Activated CD4-positive, alpha-beta T cell treated with anti-CD3 and anti-CD28 coated beads for 24 hours (primary cell): ENCODE measurements around the gene UBE2D2.

Experiments used
- DNase-seq, 2 donors: peaks; one replicate each; pipeline ENCODE4 v3.0.0-alpha.2; 2020; ENCODE audit warnings: low read depth in 2 of 2

UBE2D2 gene

GRCh38 chr5:139647506-139648204, 86.5 kb downstream of the UBE2D2 start:
- no peak for DNase-seq

DNA sequence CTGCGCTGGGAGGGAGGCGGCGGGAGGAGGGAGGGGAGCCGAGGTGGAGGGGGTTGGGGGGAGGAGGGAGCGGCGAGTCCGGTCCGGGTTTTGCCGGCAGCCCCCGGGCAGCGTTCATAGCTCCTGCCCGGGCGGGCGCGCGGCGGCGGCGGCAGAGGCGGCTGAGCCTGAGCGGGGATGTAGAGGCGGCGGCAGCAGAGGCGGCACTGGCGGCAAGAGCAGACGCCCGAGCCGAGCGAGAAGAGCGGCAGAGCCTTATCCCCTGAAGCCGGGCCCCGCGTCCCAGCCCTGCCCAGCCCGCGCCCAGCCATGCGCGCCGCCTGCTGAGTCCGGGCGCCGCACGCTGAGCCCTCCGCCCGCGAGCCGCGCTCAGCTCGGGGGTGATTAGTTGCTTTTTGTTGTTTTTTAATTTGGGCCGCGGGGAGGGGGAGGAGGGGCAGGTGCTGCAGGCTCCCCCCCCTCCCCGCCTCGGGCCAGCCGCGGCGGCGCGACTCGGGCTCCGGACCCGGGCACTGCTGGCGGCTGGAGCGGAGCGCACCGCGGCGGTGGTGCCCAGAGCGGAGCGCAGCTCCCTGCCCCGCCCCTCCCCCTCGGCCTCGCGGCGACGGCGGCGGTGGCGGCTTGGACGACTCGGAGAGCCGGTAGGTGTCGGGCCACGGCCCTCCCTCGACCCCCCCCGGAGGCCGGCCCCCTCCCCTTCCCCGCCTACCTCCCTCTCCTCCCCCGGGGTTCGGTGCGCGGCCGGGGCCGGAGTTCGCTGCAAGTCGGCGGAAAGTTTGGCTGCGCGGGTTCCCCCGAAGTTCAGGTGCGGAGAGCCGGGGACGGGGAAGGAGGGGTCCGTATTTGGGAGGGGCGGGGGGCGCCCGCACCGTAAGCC, 87.3 kb downstream of the UBE2D2 start, which contains the start of gene CXXC5:
TSS of gene CXXC5 (plus strand) at position 145 of the 877 bp plus-strand sequence. CDS start 32,175 bp downstream, outside the sequence.
- no peak for DNase-seq

- DNase-seq: no peak
Measured at GRCh38 chr5:139649082-139649991, 88.2 kb downstream of the UBE2D2 start.

DNA sequence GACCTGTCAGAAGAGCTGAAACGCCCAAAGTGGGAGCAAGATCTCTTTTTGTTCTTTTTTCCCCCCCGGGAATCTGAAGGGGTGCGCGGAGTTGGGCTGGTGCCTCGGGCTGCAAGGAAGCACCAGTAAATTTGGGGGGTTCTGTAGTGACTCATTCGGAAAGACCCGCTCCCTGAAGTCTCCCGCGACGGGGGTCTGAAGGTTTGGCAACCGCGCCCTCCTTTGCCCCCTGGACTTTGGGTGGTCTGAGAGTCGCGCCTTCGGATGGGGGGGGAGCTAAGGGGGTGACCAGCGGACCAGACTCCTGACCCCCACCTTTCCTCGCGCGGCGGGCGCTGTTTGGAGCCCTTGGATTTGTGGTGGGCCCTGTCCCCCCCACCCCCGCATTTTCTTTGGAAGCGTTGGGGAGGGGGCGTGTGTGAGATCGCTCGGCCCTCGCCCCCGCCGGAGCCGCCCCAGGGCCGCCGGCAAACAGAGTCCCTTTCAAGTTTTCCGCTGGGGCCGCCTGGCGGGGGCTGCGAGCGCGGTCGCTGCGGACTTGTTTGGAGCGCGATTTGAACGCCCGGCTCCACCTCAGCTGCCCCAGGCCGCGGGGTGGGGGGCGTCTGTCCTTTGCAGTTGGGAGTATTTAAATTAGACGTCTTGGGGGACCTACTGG, 89.0 kb downstream of the UBE2D2 start:
- no peak for DNase-seq

DNA sequence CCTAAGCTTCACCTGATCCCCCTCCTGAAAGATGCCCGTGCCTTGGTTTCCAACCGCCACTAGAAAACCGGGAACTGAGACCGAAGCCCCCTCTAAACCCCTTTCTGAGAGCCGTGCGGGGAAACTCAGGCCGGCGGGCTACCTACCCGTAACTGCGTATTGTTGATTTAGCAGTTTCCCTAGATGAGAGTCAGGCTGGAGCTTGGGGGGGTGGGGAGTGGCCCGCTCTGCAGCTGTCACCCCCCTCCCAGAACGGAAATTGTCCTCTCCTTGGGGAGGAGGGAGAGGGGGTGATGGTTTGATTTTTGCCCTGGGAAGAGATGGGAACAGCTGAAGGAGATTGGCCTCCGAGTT, 89.5 kb downstream of the UBE2D2 start:
- no peak for DNase-seq

GRCh38 chr5:139651043-139651834, 90.1 kb downstream of the UBE2D2 start:
- DNase-seq: no peak

- DNase-seq: no peak
Measured at GRCh38 chr5:139651853-139652787, 91.0 kb downstream of the UBE2D2 start.

DNA sequence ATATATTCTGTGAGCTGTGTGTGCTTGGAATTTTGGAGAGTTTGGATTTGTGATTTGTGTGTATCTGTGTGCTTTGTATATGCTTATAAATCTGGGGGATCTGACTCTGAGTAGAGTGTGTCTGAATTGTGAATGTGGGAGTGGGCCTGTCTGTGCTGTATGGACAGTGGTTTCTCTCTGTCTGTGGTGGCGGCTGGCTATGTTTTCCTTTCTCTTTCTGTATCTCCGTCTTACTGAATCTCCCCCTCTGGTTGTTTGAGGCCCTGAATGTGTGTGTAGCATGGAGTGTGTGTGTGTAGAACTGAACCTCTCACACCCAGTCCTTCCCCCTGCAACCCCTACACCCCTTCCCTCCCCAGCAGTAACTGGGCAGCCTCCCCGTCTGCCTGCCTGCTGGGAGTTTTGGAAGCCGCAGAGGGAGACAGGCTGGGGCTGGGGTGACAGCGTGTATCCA, 91.7 kb downstream of the UBE2D2 start:
- no peak for DNase-seq

DNA sequence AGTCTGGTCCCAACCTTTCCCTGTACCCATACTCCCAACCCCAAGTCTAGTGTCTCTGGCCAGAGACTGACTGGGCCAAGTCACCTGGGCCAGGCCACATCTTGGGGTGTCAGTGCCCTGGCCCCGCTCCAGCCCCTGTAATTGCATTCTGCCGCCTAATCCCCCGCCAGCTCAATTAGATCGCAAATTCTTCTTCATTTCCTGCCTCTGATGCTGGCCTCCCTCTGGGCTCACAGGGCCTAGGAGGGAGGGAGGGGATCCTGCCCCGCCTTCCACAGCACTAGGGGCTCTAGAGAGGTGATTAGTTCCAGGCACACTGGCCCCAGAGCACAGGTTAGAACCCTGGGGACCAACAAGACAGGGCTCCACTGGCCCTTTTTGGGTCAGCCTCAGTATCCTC, 92.5 kb downstream of the UBE2D2 start:
- DNase-seq: no peak

DNA sequence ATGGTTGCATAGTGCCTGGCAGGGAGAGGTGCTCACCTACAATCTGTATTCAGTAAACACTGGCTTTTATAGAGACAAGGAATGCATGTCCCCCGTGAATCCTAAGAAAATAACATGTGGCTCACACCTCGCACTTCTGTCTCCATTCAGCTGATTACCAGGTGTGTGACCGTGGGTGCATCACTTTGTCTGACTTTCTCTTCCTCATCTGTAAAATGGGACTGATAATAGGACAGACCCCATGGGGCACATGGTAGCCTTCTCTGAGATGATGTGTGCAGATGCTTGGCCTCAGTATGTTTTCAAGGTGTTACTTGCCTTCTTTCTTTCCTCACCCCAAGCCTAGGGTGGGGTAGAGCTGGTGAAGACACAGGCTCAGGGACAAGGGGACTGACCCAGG, 93.3 kb downstream of the UBE2D2 start:
- no peak for DNase-seq

DNA sequence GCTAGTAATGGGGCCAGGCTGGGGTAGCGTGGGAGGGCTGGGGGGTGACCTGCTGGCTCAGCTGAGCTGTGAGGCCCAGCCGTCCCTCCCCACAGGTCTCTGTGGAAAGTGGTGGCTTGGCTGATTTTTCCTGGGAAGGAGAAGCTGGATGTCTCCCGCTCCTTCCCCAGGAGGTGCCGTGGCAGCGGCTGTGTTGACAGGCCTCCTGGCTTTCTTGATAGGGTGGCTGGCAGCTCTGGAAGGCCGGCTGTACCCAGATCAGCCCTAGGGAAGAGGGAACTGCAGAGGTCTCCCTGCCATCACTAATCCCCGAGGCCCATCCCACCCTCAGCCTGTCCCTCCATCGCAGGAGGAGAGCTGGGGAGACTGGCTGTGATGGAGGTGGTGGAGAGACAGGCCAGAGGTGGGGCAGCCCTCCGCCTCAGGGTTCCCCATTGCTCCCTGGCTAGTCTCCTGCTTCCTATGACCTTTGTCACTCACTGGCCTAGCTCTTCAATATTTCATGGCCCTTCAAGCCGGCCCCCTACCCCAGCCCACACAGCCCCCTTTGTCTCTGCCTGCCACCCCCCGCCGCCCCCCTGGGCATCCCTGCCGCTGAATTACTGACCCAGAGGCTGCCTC, 93.8 kb downstream of the UBE2D2 start:
- DNase-seq: no peak

- DNase-seq: no peak
Measured at GRCh38 chr5:139655727-139656271, 94.7 kb downstream of the UBE2D2 start.

DNA sequence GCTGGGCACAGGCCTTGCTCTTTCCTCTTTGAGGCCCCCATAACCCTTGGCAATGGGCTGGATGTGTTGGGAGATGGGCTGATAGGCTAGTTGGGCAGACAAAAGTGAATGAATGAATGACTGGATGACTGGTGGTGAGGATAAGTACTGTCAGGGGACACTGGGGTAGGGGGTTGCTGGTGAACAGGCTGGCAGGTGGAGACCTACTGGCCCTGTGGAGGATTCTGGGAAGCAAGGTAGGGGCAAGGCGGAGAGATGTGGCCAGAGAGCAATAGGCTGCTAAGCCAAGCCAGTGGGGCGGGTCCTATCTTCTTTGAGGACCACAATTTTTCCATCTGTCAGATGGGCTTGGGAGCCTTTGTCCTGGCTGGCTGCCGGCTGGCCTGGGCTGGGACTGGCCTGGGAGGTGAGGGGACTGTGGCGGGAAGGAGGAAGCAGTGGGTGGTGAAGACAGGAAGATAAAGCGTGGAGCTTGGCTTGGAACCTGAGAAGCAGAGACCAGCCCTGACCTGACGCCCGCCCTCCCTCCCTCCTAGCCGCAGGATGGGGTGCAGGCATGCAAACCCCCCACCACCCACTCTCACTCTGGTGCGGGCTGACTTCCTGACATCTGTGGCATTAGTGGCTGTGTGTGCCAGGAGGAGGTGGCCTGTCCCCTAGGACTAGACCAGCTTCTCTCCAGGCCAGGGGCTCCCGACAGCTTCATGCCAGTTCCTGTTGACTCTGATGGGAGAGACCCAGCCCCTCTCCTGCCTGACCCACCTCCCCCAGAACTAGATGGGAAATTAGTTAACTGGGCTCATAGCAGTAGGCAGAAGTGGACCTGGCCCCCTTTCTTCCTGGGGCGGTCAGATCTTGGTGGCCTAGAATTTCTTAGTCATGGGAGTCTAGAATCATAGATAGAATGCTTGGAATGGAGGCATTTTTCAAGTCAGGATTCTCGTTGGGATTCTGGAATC, 96.5 kb downstream of the UBE2D2 start:
- DNase-seq: no peak

DNA sequence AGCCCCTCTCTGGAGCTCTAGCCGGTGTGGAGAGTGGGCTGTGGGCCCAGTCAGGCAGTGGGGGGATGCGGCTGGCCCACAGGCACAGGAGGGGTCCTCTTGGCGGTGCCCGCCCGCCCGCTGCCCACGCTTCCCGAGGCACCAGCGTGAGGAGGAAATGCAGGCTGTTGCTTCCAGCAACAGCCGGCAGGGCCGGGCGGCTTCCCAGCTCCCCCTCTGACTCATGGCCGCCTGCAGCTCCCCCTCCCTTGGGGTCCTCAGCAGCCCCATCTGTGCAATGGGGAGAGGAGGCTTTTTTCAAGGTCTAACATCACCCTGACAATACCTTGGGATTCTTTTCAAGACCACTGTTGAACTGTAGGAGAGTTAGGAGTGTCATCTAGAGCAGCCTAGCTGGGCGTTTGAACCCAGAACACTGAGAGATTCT, 97.4 kb downstream of the UBE2D2 start:
- no peak for DNase-seq

DNA sequence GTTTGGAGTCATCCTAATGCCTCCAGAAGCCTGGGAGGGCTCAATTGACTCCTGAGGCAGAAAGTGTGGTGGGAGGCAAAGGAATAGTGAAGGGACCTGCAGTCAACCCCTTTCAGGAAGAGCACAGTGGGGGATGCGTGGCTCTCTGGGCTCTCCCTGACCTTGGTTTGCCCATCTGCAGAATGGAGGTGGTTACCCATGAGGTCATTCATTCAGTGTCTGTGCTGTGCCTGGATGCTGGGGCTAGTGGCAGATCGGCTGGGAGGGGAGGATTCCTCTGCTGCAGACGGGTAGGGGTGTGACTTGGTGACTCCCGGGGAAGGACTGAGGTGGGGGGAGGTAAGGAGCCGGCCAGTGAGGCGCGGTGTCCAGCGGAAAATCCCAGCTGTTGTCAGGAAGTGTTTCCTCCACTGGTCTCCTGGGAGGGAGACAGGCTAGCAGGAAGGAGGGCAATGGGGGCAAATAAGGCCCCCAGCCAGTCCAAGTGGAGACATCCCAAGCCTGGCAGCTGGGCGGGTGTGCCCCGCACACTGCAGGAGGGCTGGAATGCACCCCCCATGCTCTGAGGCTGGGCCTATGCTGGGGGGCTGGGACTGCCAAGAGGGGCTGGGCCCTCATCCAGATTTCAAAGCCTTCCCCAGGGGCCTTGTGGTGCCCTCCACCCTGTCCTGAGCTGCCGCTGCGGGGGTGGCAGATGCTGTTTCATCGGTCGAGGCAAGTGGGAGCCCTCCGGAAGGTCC, 98.0 kb downstream of the UBE2D2 start:
- DNase-seq: no peak

- no peak for DNase-seq
Measured at GRCh38 chr5:139659695-139660101, 98.6 kb downstream of the UBE2D2 start.
